SJSA1 (cell line): ENCODE data around the gene BCL2L11. TPM values are rescaled to one million over a fixed set of nuclear protein-coding genes. Genes with fewer than 3 reads are reported as not detected.

Source experiments
- DNase-seq, 2 experiments: peaks; one replicate each; pipeline ENCODE4 v3.0.0-alpha.2; 2015 to 2020; ENCODE audit warnings: low spot score in 2 of 2, low read depth in 1 of 2
- H3K27ac ChIP-seq: fragments of 250-450 bp; sonication (Bioruptor Pico); 2 replicates; pipeline ENCODE4 v1.5.1; 2020; ENCODE audit warnings: mild to moderate bottlenecking, moderate library complexity
- H3K27me3 ChIP-seq: fragments of 250-450 bp; sonication (Bioruptor Pico); replicated peaks from 2 replicates; pipeline ENCODE4 v1.5.1; 2020; ENCODE audit warnings: mild to moderate bottlenecking, moderate library complexity
- H3K36me3 ChIP-seq: fragments of 250-450 bp; sonication (Bioruptor Pico); 2 replicates; pipeline ENCODE4 v1.5.1; 2020; ENCODE audit warnings: mild to moderate bottlenecking
- H3K4me1 ChIP-seq: fragments of 250-450 bp; sonication (Bioruptor Pico); replicated peaks from 2 replicates; pipeline ENCODE4 v1.6.1; 2021; ENCODE audit warnings: mild to moderate bottlenecking
- H3K4me3 ChIP-seq: fragments of 250-450 bp; sonication (Bioruptor Pico); 2 replicates; pipeline ENCODE4 v1.5.1; 2020; ENCODE audit warnings: mild to moderate bottlenecking
- H3K9me3 ChIP-seq: fragments of 250-450 bp; sonication (Bioruptor Pico); replicated peaks from 2 replicates; pipeline ENCODE4 v1.5.1; 2020; ENCODE audit warnings: mild to moderate bottlenecking
- total RNA-seq: library from RNA; depleted of rRNA; stranded (reverse); fragments of >200 nt; shearing (Covaris generic); gene quantifications from 2 replicates; pipeline ENCODE4 v1.2.3, GENCODE V29; 2014

BCL2L11 gene
- total RNA-seq, 1 experiment from 2014 or later, result 4.8 TPM

- H3K36me3 ChIP-seq, result no peaks in the 10 kb centered on the region
- no peaks in the 10 kb centered on the region for H3K9me3 ChIP-seq
- H3K4me1 ChIP-seq, result peaks cover 8% of the 10 kb centered on the region
- no peaks in the 10 kb centered on the region for H3K27me3 ChIP-seq
- no peak overlapping the region for H3K4me3 ChIP-seq
- no peak overlapping the region for H3K27ac ChIP-seq
- DNase-seq, result no peak
Measured at GRCh38 chr2:111173856-111174255, 53.1 kb downstream of the BCL2L11 start.

DNA sequence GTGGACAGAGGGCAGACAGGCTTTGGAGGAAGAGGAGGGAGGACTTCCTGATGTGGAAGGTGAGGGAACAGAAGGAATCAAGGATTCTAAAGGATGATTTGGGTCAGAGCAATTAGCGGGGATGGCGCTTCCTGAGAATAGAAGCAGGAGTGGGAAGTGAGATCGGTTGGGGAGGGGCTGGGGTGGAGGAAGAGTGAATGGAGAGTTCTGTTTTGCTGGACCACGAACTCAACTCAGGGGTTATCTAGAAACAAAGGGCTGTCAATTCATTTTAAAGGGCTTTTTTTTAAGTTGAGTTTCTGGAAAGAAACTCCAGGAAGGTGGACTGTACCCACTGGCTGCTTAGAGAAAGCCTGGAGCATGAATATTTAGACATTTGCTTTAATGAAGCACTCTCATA is 54.9 kb downstream of the BCL2L11 start:
- H3K4me1 ChIP-seq, result peaks cover 16% of the 10 kb centered on the region
- H3K36me3 ChIP-seq, result no peaks in the 10 kb centered on the region
- H3K27me3 ChIP-seq, result no peaks in the 10 kb centered on the region
- H3K27ac ChIP-seq, result no peak overlapping the region
- DNase-seq, result no peak
- no peak overlapping the region for H3K4me3 ChIP-seq
- no peaks in the 10 kb centered on the region for H3K9me3 ChIP-seq

DNA sequence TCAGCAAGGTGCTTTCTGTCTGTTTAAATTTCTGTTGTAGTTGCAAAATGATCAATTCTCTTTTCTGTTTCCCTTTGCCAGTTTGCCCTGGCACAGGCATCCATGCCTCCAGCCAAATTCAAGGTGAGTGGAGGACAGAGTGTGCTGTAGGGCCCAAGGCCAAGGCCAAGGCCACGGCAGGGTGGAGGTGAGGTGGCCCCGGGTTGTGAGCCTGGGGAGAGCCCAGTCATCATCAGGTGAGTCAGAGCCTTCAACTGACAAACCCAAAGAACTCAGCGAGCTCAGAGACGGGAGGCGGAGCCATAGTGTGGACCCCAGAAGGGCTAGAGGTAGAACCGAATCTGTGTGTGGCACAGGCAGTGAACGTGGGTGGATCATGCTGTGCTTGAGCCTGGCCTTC is 55.7 kb downstream of the BCL2L11 start:
- Histone ChIP-seq H3K27me3 (no peaks in the 10 kb centered on the region), H3K27ac (no peak overlapping the region)

DNA sequence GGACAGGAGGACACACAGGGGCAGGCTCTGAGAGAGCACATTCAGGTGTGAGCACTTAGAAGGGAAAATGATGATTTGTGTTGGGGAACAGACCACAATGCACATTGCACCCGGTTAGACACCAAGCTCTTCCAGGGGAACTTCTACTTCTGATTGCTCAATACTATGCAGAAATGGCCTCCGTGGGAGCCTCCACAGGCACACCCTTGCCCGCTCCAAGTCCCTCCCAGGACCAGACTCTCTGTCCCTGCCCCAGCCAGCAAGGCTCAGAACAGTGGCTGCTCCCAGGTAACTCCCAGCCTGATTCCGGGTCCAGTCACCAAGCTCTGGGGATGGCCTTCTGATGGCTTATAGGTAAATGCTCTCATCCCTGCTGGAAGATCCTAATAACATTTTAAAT is 56.2 kb downstream of the BCL2L11 start:
- H3K27me3 ChIP-seq, result no peaks in the 10 kb centered on the region
- DNase-seq, result no peak

More for the DNA sequence above, 55.7 kb downstream of the BCL2L11 start:
- Histone ChIP-seq H3K4me3 (no peak overlapping the region), H3K4me1 (peaks cover 16% of the 10 kb centered on the region), H3K36me3 (no peaks in the 10 kb centered on the region), H3K9me3 (no peaks in the 10 kb centered on the region)
- DNase-seq, result no peak

DNA sequence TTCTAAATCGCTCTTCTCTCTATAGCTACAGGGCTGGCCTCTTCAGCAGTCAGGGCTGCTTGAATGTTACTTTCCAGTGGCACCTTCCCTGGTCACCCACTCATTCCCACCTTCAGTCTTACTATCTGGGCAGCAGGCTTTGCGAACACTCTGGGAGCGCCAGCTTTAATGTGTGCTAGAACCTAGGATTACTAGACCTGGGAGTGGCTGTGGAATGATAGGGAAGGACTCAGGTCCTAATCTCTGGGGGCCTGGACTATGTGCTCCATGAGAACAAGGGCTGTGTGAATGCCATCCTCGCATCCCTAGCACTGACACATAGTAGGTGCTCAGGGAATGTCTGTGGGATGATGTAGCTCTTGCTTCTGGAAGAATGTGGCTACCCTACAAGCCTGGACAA is 57.6 kb downstream of the BCL2L11 start:
- no peak overlapping the region for H3K4me3 ChIP-seq
- no peak for DNase-seq
- peaks cover 16% of the 10 kb centered on the region for H3K4me1 ChIP-seq
- no peak overlapping the region for H3K27ac ChIP-seq
- H3K36me3 ChIP-seq, result no peaks in the 10 kb centered on the region
- H3K9me3 ChIP-seq, result no peaks in the 10 kb centered on the region
- no peaks in the 10 kb centered on the region for H3K27me3 ChIP-seq

More for the DNA sequence above, 56.2 kb downstream of the BCL2L11 start:
- no peaks in the 10 kb centered on the region for H3K9me3 ChIP-seq
- H3K4me3 ChIP-seq, result no peak overlapping the region
- H3K36me3 ChIP-seq, result no peaks in the 10 kb centered on the region
- H3K4me1 ChIP-seq, result peaks cover 16% of the 10 kb centered on the region
- H3K27ac ChIP-seq, result no peak overlapping the region

GRCh38 chr2:111178730-111179405 is 58.2 kb downstream of the BCL2L11 start:
- DNase-seq, result peak; percentile 55 to 57
- H3K27me3 ChIP-seq, result no peaks in the 10 kb centered on the region
- peaks cover 16% of the 10 kb centered on the region for H3K4me1 ChIP-seq

GRCh38 chr2:111182121-111182520 is 61.4 kb downstream of the BCL2L11 start:
- H3K4me1 ChIP-seq, result peaks cover 16% of the 10 kb centered on the region
- no peak overlapping the region for H3K4me3 ChIP-seq
- H3K9me3 ChIP-seq, result no peaks in the 10 kb centered on the region
- H3K27me3 ChIP-seq, result no peaks in the 10 kb centered on the region
- H3K27ac ChIP-seq, result no peak overlapping the region
- no peaks in the 10 kb centered on the region for H3K36me3 ChIP-seq
- DNase-seq, result no peak

More at GRCh38 chr2:111178730-111179405, 58.2 kb downstream of the BCL2L11 start:
- Histone ChIP-seq H3K9me3 (no peaks in the 10 kb centered on the region), H3K4me3 (no peak overlapping the region), H3K36me3 (no peaks in the 10 kb centered on the region), H3K27ac (no peak overlapping the region)

GRCh38 chr2:111182740-111183139 is 62.0 kb downstream of the BCL2L11 start:
- no peak for DNase-seq
- Histone ChIP-seq H3K4me1 (peaks cover 16% of the 10 kb centered on the region), H3K36me3 (no peaks in the 10 kb centered on the region), H3K4me3 (no peak overlapping the region), H3K9me3 (no peaks in the 10 kb centered on the region), H3K27ac (no peak overlapping the region), H3K27me3 (no peaks in the 10 kb centered on the region)

DNA sequence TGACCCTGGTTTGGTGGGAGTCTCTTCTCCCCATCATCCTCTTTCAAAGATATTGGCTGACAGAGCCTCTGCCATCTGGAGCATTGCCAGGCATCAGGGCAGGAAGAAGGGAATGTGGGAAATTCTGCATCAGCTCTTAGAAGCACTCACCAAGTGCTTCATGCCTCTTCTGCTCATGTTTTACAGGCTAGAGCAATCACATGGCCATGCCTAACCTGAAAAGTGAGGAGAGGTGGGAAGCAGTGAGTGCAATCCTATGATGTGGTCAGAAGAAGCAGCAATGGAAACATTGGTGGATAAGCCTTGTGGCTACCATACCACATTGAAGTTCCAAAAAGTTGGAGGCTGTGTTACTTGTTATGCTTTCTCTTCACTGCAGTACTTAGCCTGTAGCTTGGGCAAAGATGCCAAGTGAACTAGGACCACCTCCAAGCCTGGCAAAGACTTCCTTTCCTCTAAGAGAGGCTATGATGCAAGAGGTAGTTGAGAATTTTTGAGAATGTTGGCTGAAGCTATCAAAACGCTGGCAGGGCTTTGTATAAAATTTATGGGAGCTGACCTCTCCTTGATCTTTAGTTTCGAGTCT is 64.1 kb downstream of the BCL2L11 start:
- Histone ChIP-seq H3K9me3 (no peaks in the 10 kb centered on the region), H3K27ac (no peak overlapping the region), H3K36me3 (no peaks in the 10 kb centered on the region), H3K4me1 (peaks cover 2% of the 10 kb centered on the region; the same call in 1 of the 2 replicates), H3K4me3 (no peak overlapping the region), H3K27me3 (no peaks in the 10 kb centered on the region)
- DNase-seq, result no peak

DNA sequence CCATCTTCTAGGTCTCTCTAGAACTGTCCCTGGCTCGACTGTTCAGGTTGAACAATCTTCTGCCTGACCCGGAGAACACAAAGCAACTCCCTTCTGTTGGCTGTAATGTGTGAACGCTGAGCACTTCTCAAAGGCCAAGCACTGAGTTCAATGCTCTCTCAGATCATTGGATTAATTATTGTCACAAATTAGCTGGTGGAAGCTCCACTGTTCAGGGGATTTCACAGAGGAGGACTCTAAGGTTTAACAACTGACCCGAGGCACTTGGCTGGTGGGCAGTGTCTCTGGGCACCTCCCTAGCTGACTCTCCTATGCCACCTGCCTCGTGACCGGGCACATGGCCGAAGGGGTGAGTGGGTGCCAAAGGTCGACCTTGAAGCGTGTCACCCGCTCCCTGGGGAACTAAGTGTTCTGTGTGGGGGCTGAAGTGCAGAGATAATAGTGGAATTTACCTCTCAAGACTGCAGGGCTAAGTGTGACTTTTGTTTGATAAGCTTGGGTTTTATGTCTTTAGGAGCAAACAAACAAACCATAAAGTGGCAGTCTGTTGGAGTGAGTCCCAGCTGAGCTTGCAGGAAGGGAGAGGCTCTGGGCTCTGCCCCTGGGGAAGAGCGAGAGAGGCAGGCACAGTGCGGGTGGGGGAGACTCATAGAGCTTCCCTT is 64.8 kb downstream of the BCL2L11 start:
- Histone ChIP-seq H3K27ac (no peak overlapping the region), H3K27me3 (no peaks in the 10 kb centered on the region), H3K4me1 (no peaks in the 10 kb centered on the region), H3K9me3 (no peaks in the 10 kb centered on the region), H3K4me3 (no peak overlapping the region), H3K36me3 (no peaks in the 10 kb centered on the region)
- DNase-seq, result no peak

DNA sequence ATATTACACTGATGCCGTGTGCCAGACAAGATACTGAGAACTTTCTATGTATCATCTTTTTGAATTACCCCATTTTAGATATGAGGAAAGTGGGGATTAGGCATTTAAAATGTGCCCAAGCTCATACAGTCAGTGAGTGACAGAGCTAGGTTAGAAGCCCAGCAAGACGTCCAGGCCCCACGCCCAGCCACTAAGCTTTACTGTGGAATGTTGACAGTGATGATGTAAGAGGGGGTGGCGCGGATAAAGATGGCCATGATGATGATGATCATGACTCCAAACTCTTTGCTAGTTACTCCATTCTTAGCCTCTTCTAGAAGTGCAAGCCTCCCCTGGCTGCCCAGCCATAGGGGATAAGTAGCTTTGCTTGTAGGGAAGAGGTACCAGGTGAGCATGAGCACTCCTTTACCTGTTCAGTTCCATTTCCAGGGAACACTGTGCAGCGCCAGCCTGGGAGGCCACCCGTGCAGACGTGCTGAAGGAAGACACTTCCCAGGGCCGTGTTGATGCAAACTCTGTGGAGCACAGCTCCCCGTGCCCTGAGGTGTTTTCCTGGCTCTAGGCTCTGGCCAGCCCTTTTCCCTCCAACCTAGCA is 65.5 kb downstream of the BCL2L11 start:
- H3K36me3 ChIP-seq, result no peaks in the 10 kb centered on the region
- H3K4me3 ChIP-seq, result no peak overlapping the region
- no peak overlapping the region for H3K27ac ChIP-seq
- DNase-seq, result no peak
- no peaks in the 10 kb centered on the region for H3K9me3 ChIP-seq
- H3K27me3 ChIP-seq, result no peaks in the 10 kb centered on the region
- H3K4me1 ChIP-seq, result no peaks in the 10 kb centered on the region

DNA sequence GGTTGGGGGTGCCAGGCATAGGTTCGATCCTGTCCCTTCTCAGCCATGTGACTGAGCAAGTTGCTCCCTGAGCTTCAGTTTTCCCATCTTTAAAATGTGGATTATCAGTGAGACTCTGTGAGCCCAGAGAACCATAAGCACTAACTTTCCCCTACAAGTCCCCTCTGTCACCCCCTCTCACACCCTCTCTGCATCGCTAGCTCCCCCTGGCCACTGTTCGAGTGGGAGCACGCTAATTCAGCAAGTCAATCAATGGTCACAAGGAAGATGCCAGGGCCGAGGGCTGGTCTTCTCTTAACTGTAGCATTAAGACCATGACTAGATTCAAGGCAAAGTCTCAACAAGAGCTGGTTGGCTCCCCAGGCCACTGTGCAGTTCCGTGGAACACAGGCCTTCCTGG is 66.2 kb downstream of the BCL2L11 start:
- Histone ChIP-seq H3K9me3 (no peaks in the 10 kb centered on the region), H3K4me3 (no peak overlapping the region), H3K36me3 (no peaks in the 10 kb centered on the region), H3K27me3 (no peaks in the 10 kb centered on the region), H3K27ac (no peak overlapping the region), H3K4me1 (no peaks in the 10 kb centered on the region)
- no peak for DNase-seq

- Histone ChIP-seq H3K27ac (no peak overlapping the region), H3K4me1 (no peaks in the 10 kb centered on the region)
Measured at GRCh38 chr2:111188681-111189080, 68.0 kb downstream of the BCL2L11 start.

DNA sequence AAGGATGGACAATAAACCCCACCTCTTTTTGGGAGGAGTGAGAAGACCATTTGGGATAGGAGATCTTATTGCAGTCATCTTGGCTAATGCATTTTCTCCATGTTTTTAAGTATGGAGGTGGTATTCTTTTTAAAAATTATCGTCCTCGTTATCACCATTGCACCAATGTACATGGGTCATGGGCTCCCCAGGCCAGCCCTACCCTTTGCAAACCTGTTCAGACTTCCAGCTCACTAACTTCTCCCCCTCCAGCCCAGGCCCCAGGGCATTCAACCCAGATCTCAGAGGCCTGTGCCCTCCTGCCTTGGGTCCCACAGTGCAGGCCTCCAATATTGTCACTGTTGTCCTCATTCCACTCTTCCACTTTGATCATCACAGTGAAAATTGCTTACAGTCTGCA is 68.4 kb downstream of the BCL2L11 start:
- no peak for DNase-seq
- no peaks in the 10 kb centered on the region for H3K4me1 ChIP-seq
- no peaks in the 10 kb centered on the region for H3K9me3 ChIP-seq
- no peak overlapping the region for H3K4me3 ChIP-seq
- no peaks in the 10 kb centered on the region for H3K36me3 ChIP-seq
- H3K27me3 ChIP-seq, result no peaks in the 10 kb centered on the region
- no peak overlapping the region for H3K27ac ChIP-seq

More at GRCh38 chr2:111188681-111189080, 68.0 kb downstream of the BCL2L11 start:
- no peaks in the 10 kb centered on the region for H3K36me3 ChIP-seq
- no peak overlapping the region for H3K4me3 ChIP-seq
- H3K27me3 ChIP-seq, result no peaks in the 10 kb centered on the region
- no peaks in the 10 kb centered on the region for H3K9me3 ChIP-seq
- no peak for DNase-seq
